Stomach (tissue), 4 donors: ENCODE results near the gene CSDE1.

ENCODE experiments used
- EP300 ChIP-seq: sonication (generic); formaldehyde crosslinking; IDR thresholded peaks from one replicate; pipeline ENCODE4 v1.6.1; 2017; ENCODE audit warnings: antibody characterized with exemption
- POLR2A ChIP-seq, 4 donors: fragments of 450-650 bp; IDR thresholded peaks; one replicate each; pipeline ENCODE4 v1.6.1; 2016; ENCODE audit warnings: antibody characterized with exemption in 4 of 4, control low read depth in 2 of 4, mild to moderate bottlenecking in 1 of 4, moderate library complexity in 1 of 4
- POLR2AphosphoS5 ChIP-seq, 3 donors: sonication (generic); formaldehyde crosslinking; IDR thresholded peaks; one replicate each; pipeline ENCODE4 v1.6.1; 2016; ENCODE audit warnings: antibody characterized with exemption in 3 of 3
- TF ChIP-seq, protein P1 (sequence below), 7 experiments: fragments of 450-650 bp in 4 of 7; fragments of 200-600 bp in 3 of 7; sonication (generic) in 3 of 7; IDR thresholded peaks; one replicate each; pipeline ENCODE4 v1.5.1; 2016 to 2019; ENCODE audit warnings: antibody characterized with exemption in 7 of 7, control low read depth in 2 of 7, mild to moderate bottlenecking in 1 of 7

DNA sequence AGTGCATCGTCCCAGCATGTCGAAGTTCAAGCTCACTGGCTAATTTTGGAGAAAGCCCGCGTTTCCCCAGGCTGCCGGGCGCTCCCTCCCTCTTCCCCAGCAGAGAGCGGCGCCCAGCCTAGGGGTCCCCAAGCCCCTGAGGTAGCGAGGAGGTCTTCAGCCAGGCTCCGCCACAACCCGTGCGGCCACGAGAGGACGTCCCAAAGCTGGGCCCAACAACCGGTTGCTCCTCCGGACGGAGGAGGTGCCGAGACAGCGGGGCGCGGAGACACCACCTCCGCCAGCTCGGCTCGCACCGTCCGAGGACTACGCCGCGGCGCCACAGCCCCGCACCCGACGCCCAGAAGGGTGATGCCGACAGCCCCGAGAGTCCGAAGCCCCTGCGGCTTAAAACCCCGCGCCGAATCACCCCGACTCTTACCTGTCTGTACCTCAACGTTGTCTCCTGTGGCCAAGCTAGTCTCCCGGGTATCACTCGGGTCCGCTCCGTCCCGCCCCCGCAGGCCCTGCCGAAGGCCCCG, 88.2 kb downstream of the CSDE1 start, which contains the start of gene DENND2C:
- TF ChIP-seq, protein P1, sequence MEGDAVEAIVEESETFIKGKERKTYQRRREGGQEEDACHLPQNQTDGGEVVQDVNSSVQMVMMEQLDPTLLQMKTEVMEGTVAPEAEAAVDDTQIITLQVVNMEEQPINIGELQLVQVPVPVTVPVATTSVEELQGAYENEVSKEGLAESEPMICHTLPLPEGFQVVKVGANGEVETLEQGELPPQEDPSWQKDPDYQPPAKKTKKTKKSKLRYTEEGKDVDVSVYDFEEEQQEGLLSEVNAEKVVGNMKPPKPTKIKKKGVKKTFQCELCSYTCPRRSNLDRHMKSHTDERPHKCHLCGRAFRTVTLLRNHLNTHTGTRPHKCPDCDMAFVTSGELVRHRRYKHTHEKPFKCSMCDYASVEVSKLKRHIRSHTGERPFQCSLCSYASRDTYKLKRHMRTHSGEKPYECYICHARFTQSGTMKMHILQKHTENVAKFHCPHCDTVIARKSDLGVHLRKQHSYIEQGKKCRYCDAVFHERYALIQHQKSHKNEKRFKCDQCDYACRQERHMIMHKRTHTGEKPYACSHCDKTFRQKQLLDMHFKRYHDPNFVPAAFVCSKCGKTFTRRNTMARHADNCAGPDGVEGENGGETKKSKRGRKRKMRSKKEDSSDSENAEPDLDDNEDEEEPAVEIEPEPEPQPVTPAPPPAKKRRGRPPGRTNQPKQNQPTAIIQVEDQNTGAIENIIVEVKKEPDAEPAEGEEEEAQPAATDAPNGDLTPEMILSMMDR (IDR thresholded peaks at IDR 0.05): no peak
- TF ChIP-seq POLR2A (IDR thresholded peaks at IDR 0.05) (no peak), EP300 (no peak), POLR2AphosphoS5 (IDR thresholded peaks at IDR 0.05) (no peak)
